H1 (cell line): ENCODE results near the gene MACROD2.

Experiments
- CTCF ChIP-seq, 3 experiments: IDR thresholded peaks; 1 replicate in 2 of 3; 2 replicates in 1 of 3; pipeline versions ENCODE4 v1.5.1 to v1.6.1; 2011; ENCODE audit warnings: low read length in 3 of 3, mild to moderate bottlenecking in 3 of 3, inconsistent platforms in 2 of 3, low read depth in 1 of 3, moderate library complexity in 1 of 3; ENCODE audit not compliant: insufficient read depth in 1 of 3; ENCODE audit errors: control extremely low read depth in 1 of 3
- NRF1 ChIP-seq: IDR thresholded peaks from 2 replicates; pipeline ENCODE4 v1.6.1; 2011; ENCODE audit warnings: mild to moderate bottlenecking, low read depth, low read length, improper control_type of control experiment
- POLR2A ChIP-seq, 2 experiments: IDR thresholded peaks; 1 replicate in 1 of 2; 2 replicates in 1 of 2; pipeline ENCODE4 v1.6.1; 2011; ENCODE audit warnings: low read depth in 2 of 2, low read length in 2 of 2, mild to moderate bottlenecking in 2 of 2; ENCODE audit errors: control extremely low read depth in 1 of 2
- RFX5 ChIP-seq: IDR thresholded peaks from 2 replicates; pipeline ENCODE4 v1.6.1; 2011; ENCODE audit warnings: low read depth, low read length, improper control_type of control experiment, borderline replicate concordance
- SAP30 ChIP-seq: fragments of 300-600 bp; sonication (generic); IDR thresholded peaks from 2 replicates; pipeline ENCODE4 v1.7.1; 2012; ENCODE audit warnings: low read length, moderate library complexity, mild to moderate bottlenecking, inconsistent platforms; ENCODE audit not compliant: insufficient read depth, insufficient replicate concordance
- SP4 ChIP-seq: IDR thresholded peaks from 2 replicates; pipeline ENCODE4 v1.6.1; 2012; ENCODE audit warnings: low read length, inconsistent platforms

- TF ChIP-seq SP4: no peak
- TF ChIP-seq CTCF (IDR thresholded peaks at IDR 0.05; ENCODE audit: control extremely low read depth in 1 of 3, insufficient read depth in 1 of 3, low read depth in 1 of 3, low read length in 3 of 3): no peak
- no peak for TF ChIP-seq SAP30
- no peak for TF ChIP-seq NRF1
- no peak for TF ChIP-seq POLR2A (IDR thresholded peaks at IDR 0.05; ENCODE audit: control extremely low read depth in 1 of 2, low read depth in 2 of 2, low read length in 2 of 2)
- no peak for TF ChIP-seq RFX5
These were observed 1306.8 kb downstream of the MACROD2 start for GRCh38 chr20:15302075-15302474.
